GM21723 (cell line): ENCODE measurements around the gene MAPKAP1.
"Not testable (repeated sequence)": the region's sequence is repeated elsewhere in the genome, so short reads cannot be mapped to it uniquely, and the experiment has no call there.

Source experiments
- ATAC-seq: cut with Tn5 transposase; IDR thresholded peaks from one replicate; pipeline ENCODE4 v1.9.1; 2021; ENCODE audit warnings: mild to moderate bottlenecking, moderate library complexity; ENCODE audit not compliant: unreplicated experiment

The MAPKAP1 gene

DNA sequence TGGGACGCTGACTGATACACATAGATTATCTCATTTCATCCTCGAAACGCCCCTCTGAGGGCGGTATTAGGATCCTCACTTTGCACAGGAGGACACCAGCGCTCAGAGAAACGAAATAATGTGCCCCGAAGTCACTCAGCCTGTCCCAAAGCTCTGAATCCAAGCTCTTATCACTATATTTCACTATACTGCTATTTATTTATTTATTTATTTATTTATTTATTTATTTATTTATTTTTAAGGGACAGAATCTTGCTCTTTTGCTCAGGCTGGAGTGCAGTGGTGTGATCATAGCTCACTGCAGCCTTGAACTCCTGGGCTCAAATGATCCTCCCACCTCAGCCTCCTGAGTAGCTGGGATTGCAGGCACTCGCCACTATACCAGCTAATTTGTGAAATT lies 306.8 kb downstream of the MAPKAP1 start:
- not testable (repeated sequence) for ATAC-seq

DNA sequence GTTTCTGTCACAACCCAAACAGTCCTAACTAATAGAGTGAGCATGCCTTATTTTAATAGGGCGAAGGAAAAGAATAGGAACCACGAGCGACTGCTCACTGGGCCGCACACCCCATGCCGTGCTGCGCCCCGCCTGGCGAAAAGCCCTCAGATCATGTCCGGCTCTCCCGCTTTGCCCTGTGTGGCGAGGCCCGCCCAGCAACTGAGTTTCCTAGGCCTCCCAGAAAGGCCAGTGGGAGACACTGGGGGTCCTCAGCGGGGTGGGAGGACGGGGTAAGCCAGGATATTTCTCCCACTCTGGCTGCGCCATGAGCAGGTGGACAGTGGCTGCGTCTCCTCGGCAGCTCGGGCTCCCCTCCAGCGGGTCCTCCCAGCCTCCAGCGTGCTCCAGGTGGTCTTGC lies 307.3 kb downstream of the MAPKAP1 start:
- ATAC-seq: no peak

- no peak for ATAC-seq
Measured at GRCh38 chr9:125399165-125399564, 307.8 kb downstream of the MAPKAP1 start.

- ATAC-seq: no peak
Measured at GRCh38 chr9:125398243-125398642, 308.8 kb downstream of the MAPKAP1 start.

- ATAC-seq: no peak
Measured at GRCh38 chr9:125397736-125398135, 309.3 kb downstream of the MAPKAP1 start.

DNA sequence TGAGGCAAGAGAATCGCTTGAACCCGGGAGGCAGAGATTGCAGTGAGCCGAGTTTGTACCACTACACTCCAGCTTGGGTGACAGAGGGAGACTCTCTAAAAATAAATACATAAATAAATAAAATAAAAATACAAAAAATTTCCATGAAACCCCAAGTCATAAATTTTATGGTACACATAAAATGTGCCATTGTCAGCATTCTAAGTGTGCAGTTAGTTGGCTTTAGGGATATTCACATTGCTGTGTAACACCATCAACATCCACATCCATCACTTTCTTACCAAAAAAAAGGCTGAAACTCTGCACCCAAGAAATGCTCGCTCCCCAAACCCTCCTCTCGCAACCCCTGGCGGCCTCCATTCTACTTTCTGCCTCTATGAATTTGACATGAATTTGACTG lies 310.2 kb downstream of the MAPKAP1 start:
- no peak for ATAC-seq

DNA sequence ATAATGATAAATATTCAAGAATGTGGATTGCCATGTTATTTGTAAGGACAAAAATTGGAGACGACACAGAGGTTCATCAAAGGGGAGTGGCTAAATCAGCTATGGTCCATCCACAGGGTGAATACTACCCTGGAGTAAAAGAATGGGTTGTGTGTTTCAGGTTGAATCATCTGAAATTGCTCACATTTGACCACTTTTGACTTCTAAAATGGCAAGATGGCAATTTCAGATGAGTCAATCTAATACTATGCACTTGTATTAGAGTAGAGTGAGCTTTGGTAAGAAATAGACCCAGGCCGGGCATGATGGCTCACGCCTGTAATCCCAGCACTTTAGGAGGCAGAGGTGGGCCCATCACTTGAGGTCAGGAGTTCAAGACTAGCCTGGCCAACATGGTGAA lies 313.6 kb downstream of the MAPKAP1 start:
- ATAC-seq: no peak

GRCh38 chr9:125391704-125392103 lies 315.3 kb downstream of the MAPKAP1 start:
- no peak for ATAC-seq

GRCh38 chr9:125388978-125389377 lies 318.0 kb downstream of the MAPKAP1 start:
- no peak for ATAC-seq

DNA sequence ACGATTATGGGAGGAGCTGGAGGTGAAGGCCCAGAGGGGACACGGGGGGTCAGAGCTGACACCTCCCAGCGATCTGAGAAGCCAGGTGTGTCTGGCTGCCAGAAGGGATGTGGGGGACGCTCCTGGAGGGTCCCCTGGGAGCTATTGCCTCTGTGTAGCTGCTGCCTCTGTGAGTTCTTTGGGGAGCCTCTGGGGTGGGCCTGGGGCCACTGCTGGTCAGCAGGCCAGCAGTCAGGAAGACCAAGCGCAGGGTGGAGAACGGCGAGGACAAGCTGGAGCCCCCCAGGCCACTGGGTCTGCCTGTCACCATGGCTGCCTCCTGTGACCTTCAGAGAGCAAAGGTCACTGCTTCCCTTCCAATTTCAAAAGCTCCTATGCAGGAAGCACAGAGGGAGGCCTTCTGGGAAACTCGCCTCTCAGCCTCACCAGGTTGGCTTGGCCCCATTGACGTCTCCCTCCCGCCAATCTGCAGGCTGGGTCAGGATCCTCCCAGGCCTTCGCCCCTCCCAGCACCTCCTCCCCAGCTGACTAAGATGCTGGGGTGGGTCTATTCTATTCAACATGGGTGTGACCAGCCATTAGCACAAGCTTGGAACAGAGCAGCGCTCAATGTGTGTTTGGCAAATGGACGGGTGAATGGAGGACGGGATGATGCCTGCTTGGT lies 319.0 kb downstream of the MAPKAP1 start:
- ATAC-seq: no peak
